ENCODE measurements around the gene HMX1.

Gene HMX1

GRCh38 chr4:8869002-8869897, 2.4 kb downstream of the HMX1 start:
- DNase-seq (ENCODE audit: low read depth in 2 of 2), result no peak

GRCh38 chr4:8868321-8869001, 3.2 kb downstream of the HMX1 start:
- no peak for DNase-seq (ENCODE audit: low read depth in 2 of 2)

- no peak for DNase-seq (ENCODE audit: low read depth in 2 of 2)
These were observed 3.9 kb downstream of the HMX1 start for GRCh38 chr4:8867624-8868320.

DNA sequence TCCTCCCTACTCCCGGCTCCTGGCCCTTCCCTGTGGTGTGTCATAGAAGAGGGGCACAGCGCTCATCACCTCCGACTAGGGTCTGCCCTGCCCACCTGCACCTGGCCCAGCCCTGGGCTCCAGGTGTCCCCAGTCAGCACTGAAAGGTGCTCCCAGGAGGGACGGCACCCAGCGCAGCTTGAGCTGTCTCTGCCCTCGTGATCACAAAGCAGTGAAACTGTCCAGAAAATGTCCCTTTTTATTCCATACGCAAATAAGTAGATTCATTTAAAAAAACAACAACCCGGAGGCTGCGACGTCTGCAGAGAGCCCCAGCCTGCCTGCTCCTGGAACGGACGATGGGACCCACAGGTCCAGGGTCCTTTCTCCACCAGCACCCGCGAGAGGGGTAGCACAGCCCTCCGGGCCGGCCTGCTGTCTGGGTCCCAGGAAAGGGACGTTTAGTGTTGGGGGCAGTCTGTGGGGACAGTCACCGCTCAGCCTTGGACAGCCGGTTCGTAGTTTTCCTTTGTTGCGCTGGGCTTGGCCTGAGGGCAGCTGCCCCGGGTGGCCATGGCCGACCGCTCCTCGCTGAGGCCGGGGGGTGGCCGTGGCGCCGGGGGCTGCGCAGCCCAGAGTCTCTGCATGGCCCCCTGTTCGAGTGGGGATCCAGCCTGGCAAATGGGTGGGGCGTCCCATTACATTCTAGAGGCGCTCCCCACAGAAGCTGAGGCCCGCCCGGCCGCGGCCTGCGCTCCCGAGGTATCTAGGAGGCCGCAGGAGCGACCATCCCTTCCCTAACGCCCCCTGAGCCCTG, 4.6 kb downstream of the HMX1 start:
- no peak for DNase-seq (ENCODE audit: low read depth in 2 of 2)

DNA sequence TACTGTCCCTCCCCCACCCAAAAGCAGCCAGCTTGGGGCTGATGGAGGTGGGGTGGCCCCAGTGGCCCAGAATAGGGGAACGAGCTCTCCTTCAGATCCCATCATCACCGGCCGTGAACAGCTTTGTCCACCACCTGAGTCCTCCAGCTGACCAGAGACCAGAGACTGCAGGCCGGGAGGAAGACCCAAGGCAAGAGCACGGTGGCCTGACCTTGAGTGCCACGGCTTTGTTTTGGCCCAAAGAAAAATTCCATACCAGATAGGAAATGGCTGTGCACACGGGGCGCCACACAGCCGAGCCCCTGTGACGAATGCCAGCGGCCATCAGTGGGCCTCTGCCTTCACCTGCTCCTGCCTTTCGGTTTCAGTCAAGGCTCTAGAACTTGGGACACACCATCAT, 5.2 kb downstream of the HMX1 start:
- DNase-seq (ENCODE audit: low read depth in 2 of 2), result no peak

DNA sequence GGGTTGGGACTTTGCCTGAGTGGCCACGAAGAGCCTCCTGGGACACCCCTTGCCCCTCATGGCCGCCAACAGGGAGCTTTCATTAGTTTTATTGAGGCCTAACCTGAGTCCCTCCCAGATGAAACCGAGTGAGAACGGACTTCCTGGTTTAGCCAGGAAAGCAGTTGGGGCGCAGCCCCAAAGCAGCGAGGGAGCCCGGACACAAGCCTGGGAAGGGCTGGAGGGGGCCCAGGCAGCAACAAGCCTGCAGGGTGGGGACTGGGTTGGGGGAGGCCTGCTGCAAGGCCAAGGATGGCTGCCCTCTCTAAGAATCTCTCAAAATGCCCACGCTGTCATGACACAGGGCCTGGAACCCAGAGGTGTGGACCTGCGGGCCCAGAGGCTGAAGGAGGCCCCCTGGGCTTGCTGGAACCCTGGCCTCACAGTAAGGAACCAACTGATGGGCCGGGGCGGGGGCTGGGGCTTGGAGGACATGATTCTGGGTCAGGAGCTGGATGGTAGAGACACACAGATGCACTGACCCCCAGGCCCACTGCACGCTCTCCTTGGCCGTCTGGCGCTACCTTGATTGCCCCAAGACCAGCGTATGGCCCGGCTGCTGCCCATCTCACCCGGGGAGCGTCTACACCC, 5.8 kb downstream of the HMX1 start:
- no peak for DNase-seq (ENCODE audit: low read depth in 2 of 2)

DNA sequence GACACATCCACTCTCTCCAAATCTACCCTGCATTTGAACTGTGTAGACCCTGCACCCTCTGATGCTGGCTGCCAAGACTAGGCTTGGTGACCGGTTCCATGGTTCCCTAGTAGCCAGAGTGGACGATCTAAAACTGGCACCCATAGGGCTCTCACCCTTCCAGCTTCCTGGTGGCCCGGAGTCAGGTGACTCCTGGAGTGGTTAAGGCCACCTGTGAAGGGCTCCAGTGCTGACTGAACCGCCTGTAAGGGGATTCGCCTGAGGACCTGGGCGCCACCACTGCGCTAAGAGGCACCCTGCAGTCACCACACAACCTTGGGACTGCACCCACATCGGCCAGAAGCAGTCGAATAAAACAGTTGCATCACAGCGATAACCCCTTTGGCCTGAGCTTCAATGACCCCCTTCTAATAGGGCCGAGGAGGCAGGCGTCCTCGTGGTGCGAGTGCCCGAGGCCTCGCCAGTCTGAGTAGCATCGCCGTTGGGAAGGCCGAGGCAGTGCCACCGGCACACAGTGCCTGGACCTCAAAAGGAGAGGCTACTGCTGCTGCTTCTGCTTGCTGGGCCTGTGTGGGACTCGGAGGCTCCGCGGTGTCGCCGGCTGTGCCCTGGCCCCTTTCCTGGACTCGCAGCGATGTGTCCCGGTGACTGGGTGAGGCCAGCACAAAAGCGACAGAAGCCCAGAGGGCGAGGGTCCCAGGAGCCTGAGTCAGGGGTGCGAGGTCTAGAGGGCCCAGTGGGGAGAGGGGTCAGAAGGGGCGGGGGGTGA, 6.5 kb downstream of the HMX1 start:
- no peak for DNase-seq (ENCODE audit: low read depth in 2 of 2)

GRCh38 chr4:8863686-8864682, 7.7 kb downstream of the HMX1 start:
- no peak for DNase-seq (ENCODE audit: low read depth in 2 of 2)

DNA sequence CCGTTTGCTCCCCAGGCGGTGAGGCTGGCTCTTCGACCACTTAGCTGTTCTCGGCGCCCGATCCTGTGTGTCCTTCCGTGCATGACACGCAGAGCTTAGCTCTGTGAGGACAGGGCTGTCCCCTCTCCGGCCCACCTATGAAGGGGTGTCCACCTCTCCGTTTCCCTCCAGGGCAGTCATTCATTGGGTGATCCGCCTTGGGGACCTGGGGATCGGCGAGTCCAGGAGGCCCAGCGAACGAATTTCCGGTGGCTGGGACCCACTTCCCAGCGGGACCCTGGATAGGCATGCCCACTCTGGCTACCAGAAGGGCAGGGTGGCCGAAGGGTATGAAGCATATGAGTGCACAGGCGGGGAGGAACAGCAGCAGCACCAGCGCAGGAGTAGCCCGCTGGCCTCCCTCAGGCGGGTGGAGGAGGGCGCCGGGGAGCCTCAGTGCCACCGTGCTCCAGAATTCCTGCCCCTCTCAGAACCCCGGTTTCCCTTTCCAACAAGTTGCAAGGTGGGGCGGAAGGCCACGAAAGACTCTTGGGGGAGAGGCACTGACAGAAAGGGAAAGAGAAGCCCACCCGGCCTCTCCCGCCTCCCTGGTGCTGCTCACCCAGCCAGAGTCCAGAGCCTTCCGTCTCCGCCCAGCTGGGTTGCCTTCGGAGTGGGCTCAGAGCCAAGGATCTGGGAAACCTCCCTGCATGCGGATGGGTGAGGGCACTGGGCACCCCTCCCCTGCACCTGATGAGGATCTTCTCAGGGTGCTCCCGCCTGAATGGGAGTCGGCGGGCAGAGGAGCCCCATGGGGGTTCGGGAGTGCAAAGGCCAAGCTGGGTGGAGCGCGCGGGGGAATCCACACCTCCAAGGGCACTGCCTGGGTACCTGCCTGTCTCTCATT, 8.6 kb downstream of the HMX1 start:
- no peak for DNase-seq (ENCODE audit: low read depth in 2 of 2)

GRCh38 chr4:8862334-8862733, 9.3 kb downstream of the HMX1 start:
- no peak for DNase-seq (ENCODE audit: low read depth in 2 of 2)

- no peak for DNase-seq (ENCODE audit: low read depth in 2 of 2)
These were observed 9.9 kb downstream of the HMX1 start for GRCh38 chr4:8861576-8862295.

GRCh38 chr4:8860892-8861575, 10.6 kb downstream of the HMX1 start:
- no peak for DNase-seq (ENCODE audit: low read depth in 2 of 2)

GRCh38 chr4:8860096-8860891, 11.3 kb downstream of the HMX1 start:
- no peak for DNase-seq (ENCODE audit: low read depth in 2 of 2)

DNA sequence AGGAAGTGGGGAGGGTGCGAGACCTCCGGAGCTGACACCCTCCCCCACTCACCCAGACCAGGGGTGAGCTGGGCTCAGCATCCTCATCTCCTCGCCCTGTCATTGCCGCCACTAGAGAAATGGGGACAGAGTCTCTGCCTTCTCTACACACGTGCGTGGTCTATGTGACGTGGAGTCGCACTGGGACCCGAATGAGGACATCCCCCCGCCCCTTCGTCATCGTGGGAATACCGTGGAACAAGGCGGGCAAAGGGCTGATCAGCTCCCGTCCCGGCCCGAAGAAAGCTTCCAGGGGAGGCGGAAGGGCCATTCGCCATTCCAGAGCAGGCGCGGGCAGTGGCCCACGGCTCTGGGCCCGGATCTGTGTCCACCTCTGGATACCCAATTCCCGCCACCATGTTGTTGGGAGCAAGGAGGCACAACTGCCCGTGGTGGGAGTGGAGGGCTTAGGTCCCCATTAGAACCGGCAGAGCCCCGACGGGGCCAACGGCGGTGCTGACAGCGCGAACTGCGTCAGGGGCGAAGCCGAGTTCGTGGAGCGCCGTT, 12.0 kb downstream of the HMX1 start:
- no peak for DNase-seq (ENCODE audit: low read depth in 2 of 2)

DNA sequence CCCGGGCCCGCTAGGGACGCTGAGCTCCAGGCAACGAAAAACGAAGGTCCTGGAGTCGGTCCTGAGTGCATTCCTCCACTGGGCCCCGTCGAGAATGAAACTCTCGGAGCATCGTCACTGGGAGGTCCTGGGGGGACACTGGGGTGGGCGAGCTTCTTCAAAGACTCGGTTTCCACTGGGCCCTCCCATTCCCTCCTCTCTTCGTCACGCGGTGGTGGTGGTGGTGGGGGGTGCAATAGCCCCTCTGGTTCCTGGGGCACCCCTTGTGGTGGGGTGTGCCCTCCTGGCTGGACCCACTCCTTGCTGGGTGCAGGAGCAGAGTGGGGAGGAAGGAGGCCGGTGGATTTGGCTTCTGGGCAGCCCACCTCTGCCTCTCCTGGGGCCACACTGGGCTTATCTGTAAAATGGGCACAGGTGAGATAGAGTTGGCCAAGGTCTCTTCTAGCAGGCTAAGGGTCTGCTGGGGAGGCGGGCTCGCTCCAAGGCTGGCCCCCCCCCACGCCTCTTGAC, 12.9 kb downstream of the HMX1 start:
- DNase-seq (ENCODE audit: low read depth in 2 of 2), result no peak

All from stimulated activated CD4-positive, alpha-beta T cell treated with anti-CD3 and anti-CD28 coated beads, Interleukin-1b, Interleukin-23, amount 100 ng/mL, for 1 hour (primary cell).